Midbrain (tissue), 1 donor: ENCODE measurements around the gene AGER.
A peak's percentile ranks its signal among the peaks of the same experiment; 100 is the strongest.
"Not testable (repeated sequence)": the region's sequence is repeated elsewhere in the genome, so short reads cannot be mapped to it uniquely, and the experiment has no call there.

Source experiments
- DNase-seq: peaks from one replicate; lab custom pipeline; 2025; lab: John Stamatoyannopoulos, UW

Gene AGER

DNA sequence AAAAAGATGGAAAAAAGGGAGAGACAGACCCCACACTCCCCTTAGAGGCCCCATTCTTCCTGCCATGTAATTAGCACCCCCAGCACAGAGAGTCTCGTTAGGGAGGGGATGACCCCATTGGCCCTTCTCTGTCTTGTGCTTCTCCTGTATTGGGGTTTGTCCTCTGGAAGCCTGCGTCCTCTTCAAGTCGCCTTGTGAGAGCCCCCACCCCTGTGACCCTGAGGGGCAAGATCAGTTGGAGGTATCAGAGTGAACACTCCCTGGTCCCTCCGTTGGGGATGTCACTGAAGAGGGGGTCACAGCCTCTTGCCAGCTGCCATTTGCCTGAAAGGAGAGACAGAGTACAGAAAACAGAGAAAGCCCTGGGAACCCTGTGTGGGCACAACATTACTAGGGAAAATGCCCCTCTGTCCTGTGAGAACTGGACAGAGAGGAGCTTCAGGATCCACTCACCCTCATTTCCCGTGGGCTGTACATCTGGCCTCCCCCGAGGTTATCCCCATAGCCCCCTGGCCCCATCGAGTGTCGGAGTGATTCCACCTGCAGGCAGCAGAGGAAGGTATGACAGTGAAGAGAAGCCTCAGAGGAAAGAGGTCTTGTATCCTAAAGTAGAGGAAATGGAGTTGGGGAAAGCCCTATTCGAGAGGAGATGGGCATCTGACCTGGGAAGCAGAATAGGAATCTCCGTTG lies 2.2 kb upstream of the AGER start:
- not testable (repeated sequence) for DNase-seq

DNA sequence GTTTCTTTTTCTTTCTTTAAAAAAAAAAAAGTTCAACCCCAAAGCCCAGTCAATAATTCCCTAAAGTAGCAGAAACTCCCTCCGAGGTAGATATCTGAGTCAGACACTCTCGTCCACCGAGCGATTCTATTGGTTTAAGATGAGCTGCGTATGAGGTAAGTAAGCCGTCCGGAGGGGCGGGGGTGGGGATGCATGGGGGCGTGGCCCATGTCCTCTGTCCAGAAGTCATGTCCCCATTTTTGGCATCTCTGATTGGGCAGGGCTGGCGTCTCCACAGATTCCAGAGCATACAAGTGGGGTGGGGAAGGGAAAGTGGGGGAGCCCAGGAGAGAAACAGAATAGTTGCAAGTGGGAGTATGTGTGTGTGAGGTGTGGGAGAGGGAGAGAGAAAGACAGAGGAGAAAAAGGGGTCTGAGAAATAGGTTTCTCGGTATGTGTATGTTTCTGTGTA lies 1.7 kb upstream of the AGER start:
- not testable (repeated sequence) for DNase-seq

DNA sequence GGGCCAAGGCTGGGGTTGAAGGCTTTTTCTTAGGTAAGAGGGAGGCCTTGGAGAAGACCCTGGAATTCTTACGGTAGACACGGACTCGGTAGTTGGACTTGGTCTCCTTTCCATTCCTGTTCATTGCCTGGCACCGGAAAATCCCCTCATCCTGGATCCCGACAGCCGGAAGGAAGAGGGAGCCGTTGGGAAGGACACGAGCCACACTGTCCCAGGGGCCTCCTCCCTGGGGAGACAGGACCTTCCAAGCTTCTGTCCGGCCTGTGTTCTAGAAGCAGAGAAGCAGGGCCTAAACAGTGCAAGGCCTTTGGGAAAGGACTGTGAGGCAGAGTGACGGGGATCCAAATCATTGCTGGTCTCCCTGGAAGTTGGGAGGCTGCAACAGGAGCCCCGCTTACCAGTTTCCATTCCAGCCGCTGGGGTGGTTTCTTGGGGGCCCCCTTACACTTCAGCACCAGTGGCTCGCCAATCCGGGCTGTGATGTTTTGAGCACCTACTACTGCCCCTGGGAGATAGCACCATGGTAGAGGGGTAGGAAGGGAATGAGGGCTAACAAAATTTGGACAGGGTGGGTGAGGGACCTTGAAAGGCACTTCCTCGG lies 470 bp downstream of the AGER start:
- no peak for DNase-seq

DNA sequence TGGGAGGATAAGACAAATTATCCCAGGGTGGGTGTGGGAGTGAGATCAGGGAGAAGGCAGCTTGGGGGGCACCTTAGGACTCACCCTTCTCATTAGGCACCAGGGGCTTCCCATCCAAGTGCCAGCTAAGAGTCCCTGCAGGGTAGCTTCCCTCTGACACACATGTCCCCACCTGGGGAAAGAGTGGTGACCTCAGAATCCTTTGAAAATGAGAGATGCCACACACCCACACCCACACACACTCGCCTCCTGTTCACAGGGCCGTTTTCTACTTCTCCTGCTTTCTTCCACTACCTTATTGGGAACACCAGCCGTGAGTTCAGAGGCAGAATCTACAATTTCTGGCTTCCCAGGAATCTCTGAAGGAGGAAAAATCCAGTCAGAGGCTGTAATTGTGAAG lies 1.0 kb downstream of the AGER start:
- no peak for DNase-seq

DNA sequence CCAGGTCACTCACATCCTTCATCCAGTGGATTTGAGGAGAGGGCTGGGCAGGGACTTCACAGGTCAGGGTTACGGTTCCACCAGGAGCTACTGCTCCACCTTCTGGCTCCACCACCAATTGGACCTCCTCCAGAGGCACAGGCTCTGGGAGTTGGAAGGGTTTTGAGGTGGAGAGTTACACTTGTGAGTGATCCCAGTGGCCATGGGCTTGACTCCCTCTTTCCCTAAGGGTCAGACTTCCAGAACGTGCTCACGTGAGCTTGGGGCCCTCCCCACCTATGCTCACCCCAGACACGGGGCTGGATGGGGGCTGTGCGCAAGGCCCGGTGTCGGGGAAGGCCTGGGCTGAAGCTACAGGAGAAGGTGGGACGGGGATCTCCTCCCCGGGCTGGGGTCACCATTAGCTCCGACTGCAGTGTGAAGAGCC lies 1.5 kb downstream of the AGER start:
- no peak for DNase-seq

DNA sequence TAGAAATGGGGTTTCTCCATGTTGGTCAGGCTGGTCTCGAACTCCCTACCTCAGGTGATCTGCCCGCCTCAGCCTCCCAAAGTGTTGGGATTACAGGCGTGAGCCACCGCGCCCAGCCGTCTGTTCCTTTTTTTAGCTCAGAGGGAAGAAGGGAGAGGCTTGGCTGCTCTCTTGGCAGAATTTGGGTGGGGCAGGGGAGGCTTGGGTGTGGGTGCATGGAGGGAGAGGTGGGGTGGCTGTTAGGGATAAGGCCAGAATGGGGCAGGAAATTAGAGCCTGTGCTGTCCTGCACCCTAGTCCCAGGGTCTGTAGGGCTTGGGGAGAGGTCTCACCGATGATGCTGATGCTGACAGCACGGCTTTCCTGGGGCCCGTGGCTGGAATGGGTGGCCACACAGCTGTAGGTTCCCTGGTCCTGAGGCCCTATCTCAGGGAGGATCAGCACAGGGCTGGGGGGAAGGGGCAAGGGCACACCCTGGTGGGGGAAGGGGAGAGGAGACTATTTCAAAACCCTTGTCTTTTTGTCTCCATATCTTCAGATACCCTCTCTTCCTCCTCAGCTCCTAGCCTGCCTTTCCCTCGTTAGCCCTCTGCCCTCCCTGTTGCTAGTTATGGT lies 2.0 kb downstream of the AGER start:
- no peak for DNase-seq

DNA sequence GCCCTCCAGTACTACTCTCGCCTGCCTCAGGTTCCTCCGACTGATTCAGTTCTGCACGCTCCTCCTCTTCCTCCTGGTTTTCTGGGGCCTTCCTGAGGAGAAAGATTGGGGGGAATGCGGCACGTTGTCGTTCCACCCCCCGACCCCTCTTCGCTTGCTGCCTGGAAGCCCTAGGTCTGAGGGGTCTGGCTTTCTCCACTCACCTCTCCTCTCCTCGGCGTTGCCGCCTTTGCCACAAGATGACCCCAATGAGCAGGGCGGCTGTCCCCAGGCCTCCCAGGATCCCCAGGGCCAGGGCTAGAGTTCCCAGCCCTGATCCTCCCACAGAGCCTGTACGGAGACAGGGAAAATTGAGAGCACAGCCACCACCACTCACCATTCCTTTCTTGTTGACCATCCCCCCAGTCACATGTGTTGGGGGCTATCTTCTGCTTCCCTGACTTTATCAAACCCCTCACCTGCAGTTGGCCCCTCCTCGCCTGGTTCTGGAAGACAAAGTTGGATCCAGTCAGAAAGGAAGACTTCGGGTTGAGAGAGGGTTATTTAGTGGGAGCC lies 2.8 kb downstream of the AGER start:
- no peak for DNase-seq

DNA sequence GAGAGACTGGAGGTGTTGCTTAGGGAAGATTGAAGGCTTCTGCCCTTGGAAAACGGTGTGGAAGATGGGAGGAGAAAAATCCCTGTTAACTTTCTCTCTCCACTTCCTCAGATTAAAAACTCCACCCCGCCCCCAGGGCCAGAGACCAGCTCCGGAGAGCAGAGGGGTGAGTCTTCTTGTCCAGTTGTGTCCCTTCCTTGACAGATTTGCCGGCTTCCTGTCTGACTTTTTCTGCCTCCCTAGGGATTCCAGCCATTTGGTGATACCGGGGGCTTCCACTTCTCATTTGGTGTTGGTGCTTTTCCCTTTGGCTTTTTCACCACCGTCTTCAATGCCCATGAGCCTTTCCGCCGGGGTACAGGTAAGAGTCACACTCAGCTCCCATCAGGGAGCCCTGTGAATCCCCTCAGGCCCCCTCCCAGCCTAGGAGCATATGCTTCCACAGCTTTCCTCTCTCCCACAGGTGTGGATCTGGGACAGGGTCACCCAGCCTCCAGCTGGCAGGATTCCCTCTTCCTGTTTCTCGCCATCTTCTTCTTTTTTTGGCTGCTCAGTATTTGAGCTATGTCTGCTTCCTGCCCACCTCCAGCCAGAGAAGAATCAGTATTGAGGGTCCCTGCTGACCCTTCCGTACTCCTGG lies 4.2 kb downstream of the AGER start:
- no peak for DNase-seq

DNA sequence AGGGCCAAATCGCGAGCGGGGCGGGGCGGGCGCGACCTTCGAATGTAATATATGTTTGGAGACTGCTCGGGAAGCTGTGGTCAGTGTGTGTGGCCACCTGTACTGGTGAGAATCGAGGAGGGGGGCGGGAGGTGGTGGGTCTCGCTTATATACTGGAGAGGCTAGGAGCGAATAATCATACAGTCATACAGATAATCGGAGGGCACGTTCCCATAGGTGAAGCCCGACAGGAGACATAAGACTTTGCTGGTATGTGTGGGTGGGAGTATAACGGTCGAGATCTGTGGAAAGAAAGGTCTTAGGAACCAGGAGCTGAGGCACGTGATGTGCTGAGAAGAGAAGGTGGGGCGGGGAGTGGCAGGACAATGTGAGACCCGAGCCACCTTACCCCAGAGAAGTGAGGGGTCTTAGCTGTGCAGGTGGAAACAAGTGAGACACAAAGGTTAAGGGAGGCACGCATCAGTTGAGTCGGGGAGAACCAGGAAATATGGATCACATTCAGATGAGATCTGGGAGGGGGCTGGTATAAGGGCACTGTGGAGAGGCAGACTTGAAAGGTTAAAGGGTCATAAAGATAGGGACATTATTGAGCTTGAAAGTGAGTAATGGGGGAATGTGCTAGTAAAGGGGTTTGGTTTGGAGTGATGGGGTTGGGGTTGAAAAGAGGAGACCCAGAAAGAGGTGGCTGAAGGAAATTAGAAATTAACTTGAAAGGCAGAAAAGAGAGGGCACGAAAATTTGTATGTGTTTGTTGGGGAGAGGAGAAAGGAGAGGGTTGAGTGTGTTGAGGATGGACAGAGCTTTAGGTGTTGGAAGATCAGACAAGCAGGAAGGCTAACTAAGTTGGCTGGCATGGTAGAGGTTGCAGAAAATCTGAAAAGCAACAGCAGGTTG lies 5.3 kb downstream of the AGER start:
- DNase-seq, result peak; percentile 23

DNA sequence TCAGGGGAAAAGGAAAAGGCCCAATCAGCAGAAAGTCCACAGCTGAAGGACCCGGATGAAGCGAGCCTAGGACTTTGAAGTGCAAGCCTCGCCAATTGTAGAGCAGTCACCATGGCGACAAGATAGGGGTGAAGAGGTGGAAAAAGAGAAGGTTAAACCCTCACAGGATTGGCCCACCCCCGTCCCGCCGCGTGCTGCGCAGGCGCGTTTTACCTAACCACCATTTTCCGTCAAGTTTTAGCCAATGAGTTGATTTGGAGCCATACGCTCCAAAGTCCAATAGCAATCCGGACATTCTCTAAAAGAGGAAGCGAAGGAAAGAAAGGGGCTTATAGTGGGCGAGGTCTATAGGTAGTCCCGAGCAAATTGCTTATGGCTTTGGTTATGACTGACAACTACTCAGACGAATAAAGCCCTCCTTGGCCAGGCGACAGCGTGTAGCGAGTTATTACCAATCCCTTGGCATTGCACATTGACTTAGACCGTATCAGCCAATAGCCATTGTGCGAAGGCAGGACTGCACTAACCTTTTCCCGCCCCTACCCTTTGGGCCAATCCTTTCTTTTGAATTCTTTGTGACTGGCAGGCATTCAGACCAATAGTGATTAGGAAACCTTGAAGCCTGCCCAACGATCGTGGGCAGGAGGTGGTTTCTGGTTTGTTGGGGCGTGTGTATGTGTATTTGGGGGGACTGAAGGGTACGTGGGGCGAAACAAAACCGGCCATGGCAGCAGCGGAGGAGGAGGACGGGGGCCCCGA lies 6.1 kb downstream of the AGER start, which contains the start of gene RNF5:
Gene RNF5 (plus strand): TSS at position 618 of the 759 bp plus-strand sequence. CDS start 107 bp downstream, at position 725.
- DNase-seq, result peak; percentile 99

DNA sequence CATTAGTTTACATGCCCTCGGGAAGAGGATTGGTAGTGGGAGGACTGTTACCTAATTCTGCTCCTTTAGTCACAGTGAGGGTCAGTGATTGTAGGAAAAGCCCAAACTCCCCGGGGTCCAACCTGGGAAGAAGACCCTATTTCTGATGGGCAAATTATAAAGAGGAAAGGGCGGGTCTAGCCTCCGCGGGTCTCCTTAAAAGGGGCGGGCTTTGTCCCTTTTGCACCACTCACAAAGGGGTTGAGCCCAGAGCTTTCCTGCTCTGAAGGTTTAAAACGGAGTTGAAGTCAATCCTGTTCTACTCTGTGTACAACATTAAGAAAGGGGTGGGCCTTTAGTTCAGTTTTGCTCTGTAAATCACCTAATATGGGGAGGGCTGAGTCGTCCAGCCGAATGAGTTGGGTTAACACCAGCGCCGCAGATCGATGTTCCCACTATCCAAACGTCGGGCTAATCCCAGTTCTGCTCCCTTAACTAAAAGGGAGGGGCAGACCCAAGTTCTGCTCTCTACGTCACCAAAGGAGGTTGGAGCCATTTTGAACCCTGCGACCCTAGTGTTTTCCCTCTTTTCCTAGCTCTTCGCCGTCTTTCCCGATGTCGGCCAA lies 6.8 kb downstream of the AGER start:
- DNase-seq, result peak; percentile 63

DNA sequence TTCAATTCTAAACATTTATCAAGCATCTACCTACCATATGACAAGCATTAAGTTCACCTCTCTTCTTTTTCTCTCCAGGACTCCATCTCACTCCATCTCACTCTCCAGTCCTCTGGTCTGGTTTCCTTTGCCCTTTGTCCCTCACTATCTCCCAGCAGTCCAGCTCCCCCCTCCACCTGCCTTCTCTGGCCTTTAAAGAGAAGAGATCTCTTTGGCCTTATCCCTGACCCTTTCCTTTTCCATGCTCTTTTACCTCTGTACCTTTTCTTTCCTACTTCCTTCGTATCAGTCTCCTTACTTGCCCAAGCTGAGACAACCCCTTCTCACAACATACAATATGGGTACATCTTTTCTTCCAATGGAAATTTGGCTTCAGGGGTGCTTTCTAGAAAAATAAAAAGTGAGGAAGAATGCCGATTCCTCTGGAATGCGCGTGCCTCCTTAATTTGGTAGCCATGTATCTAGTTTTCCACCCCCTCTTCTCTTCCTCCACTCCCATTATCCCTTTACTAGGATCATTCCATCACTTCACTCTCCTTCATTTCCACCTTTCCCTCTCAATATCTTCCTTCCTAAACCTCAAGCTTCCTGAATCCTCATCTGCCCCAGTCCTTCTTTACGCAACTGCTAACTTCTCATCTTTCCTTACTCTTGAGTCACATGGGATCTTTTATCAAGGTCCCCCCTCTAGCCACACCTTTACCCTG lies 7.4 kb downstream of the AGER start:
- DNase-seq, result no peak

DNA sequence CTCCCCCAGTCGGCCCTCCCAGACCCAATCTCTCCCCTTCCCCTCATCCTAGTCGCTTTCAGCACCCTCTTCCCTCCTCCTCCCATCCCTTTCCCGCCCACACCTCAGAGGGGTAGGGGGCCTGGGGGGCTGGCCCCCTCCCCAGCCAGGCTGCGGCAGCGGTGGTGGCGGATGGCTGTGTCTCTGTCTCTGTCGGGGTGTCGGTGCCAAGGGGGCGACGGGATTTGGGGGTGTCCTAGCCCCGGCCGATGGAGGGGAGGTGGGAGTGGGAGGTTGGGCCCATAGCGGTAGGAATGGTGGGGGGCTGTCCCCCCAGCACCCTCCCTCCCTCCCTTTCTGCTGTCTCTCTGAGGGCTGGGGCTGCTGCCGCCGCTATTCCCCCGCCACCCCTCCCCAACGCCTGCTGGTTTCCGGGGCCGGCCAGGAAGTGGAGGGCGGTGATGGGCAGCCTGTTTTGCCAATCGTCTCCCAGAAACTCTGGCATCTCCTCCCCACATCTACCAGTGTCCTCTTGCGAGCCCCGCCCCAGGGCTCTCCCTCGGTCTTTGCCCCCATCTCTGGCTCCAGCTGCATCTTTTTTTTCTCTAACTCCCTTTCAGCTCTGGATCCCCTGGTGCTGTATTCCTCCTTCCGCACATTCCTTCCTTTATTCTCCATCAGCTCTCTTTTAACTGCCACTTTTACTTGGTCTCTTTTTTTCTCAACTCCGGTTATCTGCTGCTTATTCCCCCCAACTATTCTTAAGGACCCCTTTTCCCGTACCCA lies 8.2 kb downstream of the AGER start, which contains the start of gene AGPAT1:
Gene AGPAT1 (minus strand): TSS at position 374 of the 765 bp plus-strand sequence. CDS start 4,588 bp downstream, outside the sequence.
- peak; percentile 97 for DNase-seq

DNA sequence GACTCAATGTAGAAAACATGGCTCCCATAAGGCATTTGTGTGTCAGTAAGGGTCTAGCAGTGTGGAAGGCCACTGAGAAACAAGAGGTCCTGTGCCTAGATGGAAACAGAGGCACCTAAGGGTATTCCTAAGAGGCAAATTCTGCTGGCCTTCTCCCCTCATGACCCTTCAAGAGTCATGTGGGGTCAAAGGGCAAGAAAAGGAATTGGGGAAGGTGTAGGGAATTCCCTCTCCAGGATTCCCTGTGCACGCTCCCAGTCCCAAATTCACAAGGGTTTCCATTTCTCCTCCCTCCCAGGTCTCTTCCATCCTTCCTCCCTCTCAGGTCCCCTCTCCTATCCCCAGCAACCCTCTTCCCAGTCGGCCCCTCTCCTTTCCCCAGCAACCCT lies 8.7 kb downstream of the AGER start:
- no peak for DNase-seq

DNA sequence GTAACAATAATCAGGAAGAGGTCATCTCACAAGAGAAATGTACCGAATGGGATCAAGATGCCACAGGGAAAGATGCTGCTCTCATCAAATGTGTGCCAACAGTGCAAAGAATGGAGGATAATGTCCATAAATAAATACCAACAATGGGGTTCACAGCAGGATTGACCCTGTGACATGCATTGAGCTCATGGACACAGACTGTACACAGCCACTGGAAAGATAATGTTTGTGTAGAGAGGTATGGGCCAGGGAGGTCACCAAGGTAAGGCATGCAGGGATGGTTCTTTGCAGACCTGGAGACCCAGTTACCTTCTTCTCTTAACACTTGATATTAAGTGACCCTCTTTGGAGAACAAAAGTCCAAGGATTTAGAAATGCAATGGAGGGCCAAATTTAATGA lies 9.6 kb downstream of the AGER start:
- no peak for DNase-seq

DNA sequence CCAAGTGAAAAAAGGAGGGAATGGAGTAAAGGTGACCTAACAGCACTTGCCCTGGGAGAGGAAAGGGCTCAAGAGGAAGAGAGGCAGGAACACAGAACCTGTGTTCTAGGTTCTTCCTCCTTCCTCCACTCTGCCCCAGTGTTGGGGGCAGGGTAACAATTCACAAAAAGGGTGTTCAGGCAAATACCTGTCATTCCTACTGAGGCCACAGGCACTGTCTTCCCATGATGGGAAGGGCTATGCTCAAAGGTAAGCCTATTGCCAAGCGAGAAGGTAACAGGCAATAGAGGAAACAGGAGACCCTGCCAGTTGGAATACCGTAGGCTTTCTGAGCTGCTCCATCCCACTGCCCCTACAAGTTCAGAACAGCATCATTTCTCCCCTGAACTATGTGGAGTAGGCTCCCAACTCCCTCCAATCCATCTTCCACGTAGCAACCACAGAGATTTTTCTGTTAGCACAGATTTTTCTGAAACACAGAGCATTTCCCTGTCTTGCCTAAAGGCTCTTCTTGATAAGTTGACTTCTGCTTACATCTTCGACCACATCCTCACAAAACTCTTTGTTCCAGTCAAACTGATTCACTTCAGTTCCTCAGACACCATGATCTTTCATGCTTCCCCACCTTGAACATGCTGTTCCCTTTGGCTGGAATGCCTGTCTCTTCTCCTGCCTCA lies 10.9 kb downstream of the AGER start:
- DNase-seq, result no peak

DNA sequence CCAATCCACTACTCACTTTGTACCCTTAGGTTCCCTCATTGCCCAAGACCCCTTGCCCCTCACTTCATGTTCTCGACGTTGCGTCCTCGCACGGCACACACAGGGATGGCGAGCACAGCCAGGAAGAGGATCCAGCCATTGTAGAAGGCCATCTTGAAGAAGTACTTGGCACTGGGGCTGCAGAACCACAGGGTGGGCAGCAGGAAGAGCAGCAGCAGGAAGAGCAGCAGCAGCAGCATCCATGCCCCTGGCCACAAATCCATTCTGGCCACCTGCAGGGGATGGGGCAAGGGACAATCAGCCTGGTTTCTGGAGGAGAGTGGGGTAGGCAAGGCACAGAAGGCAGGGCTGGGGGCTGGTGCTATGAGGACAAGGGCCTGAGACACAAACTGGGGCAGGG lies 12.8 kb downstream of the AGER start:
- DNase-seq, result no peak

DNA sequence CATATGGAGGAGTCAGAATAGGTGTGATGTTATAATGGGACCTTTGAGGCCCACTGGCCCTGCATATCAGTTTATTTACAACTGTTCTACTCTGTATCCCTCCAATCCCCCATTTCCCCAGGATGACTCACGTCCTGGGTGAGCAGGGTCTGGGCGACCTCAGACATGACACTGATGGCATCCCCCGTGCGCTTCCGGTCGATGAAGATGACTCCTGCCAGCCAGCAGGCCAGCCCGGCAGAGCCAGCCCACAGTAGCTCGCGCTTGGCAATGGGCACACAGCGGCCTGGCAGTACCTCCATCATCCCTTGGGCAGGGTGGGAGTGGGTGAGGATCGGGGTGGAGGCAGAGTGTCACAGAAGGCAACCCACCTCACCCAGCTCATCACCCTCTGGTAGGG lies 13.8 kb downstream of the AGER start:
- no peak for DNase-seq
